GM12801 (cell line): ENCODE data around the gene XPNPEP2.

Experiments used
- CTCF ChIP-seq: IDR thresholded peaks from one replicate; pipeline ENCODE4 v1.5.1; 2011; ENCODE audit warnings: control low read depth; ENCODE audit not compliant: insufficient read length; ENCODE audit errors: extremely low read depth

Gene XPNPEP2

GRCh38 chrX:129728061-129728460 lies 10.7 kb upstream of the XPNPEP2 start:
- no peak for TF ChIP-seq CTCF

GRCh38 chrX:129731228-129731627 lies 7.6 kb upstream of the XPNPEP2 start:
- TF ChIP-seq CTCF, result no peak

- TF ChIP-seq CTCF, result no peak
Measured at GRCh38 chrX:129732857-129733256, 5.9 kb upstream of the XPNPEP2 start.

- TF ChIP-seq CTCF, result no peak
Measured at GRCh38 chrX:129733335-129733734, 5.4 kb upstream of the XPNPEP2 start.

GRCh38 chrX:129736491-129736890 lies 2.3 kb upstream of the XPNPEP2 start:
- TF ChIP-seq CTCF, result no peak

GRCh38 chrX:129737916-129738315 lies 863 bp upstream of the XPNPEP2 start:
- TF ChIP-seq CTCF, result no peak

- TF ChIP-seq CTCF, result no peak
Measured at GRCh38 chrX:129739578-129739977, 799 bp downstream of the XPNPEP2 start.
